ENCODE measurements around the gene CCDC106.

Gene CCDC106

DNA sequence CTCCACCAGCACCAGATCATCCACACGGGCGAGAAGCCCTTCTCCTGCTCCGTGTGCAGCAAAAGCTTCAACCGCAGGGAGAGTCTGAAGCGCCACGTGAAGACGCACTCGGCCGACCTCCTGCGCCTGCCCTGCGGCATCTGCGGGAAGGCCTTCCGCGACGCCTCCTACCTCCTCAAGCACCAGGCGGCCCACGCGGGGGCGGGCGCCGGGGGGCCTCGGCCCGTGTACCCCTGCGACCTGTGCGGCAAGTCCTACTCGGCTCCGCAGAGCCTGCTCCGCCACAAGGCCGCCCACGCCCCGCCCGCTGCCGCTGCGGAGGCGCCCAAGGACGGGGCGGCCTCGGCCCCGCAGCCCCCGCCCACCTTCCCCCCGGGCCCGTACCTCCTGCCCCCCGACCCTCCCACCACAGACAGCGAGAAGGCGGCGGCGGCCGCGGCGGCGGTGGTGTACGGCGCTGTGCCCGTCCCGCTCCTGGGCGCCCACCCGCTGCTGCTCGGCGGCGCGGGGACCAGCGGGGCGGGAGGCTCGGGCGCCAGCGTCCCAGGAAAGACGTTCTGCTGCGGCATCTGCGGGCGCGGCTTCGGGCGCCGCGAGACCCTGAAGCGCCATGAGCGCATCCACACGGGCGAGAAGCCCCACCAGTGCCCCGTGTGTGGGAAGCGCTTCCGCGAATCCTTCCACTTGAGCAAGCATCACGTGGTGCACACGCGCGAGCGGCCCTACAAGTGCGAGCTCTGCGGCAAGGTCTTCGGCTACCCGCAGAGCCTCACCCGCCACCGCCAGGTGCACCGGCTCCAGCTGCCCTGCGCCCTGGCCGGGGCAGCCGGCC, 33.1 kb upstream of the CCDC106 start:
- DNase-seq, result no peak

DNA sequence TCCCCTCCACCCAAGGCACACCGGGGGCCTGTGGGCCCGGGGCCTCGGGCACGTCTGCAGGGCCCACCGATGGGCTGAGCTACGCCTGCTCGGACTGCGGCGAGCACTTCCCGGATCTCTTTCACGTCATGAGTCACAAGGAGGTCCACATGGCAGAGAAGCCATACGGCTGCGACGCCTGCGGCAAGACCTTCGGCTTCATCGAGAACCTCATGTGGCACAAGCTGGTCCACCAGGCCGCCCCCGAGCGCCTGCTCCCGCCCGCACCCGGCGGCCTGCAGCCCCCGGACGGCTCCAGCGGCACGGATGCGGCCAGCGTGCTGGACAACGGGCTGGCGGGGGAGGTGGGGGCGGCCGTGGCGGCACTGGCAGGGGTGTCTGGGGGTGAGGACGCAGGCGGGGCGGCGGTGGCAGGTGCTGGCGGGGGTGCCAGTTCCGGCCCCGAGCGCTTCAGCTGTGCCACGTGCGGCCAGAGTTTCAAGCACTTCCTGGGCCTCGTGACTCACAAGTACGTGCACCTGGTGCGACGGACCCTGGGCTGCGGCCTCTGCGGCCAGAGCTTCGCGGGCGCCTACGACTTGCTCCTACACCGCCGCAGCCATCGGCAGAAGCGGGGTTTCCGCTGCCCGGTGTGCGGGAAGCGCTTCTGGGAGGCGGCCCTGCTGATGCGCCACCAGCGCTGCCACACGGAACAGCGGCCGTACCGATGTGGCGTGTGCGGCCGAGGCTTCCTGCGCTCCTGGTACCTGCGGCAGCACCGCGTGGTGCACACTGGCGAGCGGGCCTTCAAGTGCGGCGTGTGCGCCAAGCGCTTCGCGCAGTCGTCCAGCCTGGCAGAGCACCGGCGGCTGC, 32.2 kb upstream of the CCDC106 start:
- no peak for DNase-seq

GRCh38 chr19:55616395-55616875, 31.6 kb upstream of the CCDC106 start:
- DNase-seq, result no peak

- DNase-seq, result no peak
Measured at GRCh38 chr19:55617426-55617825, 30.6 kb upstream of the CCDC106 start.

DNA sequence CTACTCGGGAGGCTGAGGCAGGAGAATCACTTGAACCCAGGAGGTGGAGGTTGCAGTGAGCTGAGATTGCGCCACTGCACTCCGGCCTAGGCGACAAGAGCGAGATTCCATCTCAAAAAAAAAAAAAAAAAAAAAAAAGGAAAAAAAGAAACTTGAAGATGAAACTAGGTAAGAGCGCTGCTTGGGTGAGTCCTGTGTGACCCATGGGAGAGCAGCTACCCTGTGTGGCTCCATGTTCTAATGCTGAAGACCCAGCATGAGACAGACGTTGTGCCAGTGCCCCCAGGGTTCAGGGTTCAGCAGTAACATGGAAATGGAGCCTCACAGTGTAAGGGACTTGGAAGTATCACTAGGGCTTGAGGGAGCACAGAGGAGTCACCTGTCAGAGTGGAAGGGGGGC, 29.6 kb upstream of the CCDC106 start:
- DNase-seq, result no peak

- no peak for DNase-seq
Measured at GRCh38 chr19:55619286-55619685, 28.7 kb upstream of the CCDC106 start.

DNA sequence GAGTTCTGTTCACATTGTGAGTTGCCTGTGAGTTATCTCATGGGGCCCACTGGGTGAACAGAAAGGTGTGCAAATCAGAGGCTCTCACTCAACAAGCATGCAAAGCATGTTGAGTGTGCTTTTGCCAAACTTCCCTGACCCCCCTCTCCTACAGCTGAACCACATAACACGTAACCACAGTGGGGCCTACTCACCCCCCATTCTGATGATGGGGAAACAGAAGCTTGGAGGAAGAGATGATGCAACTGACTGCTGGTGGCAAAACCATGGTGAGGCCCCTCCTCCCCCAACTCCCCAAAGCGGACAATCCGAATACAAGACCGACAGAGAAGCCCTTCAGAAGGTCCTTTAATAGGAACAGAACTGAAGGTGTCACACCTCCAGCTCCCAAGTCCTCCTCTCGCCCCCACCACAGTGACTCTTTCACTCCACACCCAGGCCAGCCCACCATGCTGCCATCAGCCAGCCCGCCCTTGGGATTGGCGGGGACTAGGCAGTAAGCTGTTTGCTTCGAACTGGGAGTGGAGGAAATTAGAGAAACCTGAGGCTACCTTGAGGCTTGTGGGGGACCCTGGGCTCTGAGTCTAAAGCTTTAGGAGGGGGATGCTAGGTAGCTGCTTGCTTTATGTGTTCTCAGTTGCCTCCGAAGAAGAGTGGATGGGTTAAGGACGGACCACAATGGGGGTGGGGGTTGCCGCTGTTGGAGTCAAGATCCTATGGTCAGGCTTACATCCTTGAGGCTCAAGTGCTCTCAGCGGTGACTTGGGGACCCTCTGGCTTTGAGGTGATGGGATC, 27.4 kb upstream of the CCDC106 start:
- DNase-seq, result no peak

GRCh38 chr19:55621205-55621672, 26.8 kb upstream of the CCDC106 start:
- DNase-seq, result no peak

DNA sequence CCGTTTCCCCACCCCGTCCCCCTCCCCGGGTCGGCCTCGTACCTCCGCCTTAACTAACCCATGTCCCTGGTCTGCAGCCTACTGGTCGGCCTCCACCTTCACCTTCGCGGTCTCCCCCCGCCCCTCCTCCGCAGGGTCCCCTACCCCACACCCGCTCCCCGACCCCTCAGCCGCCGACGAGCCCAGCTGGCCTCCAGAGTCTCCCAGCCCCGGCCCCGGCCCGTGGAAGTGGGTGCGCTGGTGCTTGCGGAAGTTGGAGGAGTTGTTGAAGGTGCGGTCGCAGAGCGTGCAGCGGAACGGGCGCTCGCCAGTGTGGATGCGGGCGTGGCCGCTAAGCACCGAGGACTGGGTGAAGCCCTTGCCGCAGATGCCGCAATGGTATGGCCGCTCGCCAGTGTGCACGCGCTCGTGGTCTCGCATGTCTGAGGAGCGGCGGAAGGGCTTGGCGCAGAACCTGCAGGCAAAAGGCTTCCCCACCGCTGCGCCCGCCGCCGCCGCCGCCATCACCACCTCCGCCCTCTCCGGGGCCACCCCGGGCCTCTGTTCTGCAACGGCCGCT, 26.3 kb upstream of the CCDC106 start:
- DNase-seq, result no peak

GRCh38 chr19:55622242-55622969, 25.6 kb upstream of the CCDC106 start:
- DNase-seq, result no peak

DNA sequence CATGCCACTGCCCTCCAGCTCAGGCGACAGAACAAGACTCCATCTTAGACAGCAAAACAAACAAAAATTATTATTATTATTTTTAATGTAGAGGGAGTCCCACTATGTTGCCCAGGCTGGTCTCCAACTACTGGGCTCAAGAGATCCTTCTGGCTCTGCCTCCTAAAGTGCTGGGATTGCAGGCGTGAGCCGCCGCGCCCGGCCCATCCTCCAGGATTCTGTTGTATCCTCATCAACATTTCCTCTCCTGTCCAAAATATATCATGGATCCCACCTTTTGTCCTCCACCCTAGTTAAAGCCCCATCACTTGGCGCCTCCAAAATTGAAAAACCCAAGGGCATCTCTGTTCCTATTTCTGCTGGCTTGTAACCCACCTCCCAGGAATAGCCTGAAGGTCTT, 24.9 kb upstream of the CCDC106 start:
- no peak for DNase-seq

DNA sequence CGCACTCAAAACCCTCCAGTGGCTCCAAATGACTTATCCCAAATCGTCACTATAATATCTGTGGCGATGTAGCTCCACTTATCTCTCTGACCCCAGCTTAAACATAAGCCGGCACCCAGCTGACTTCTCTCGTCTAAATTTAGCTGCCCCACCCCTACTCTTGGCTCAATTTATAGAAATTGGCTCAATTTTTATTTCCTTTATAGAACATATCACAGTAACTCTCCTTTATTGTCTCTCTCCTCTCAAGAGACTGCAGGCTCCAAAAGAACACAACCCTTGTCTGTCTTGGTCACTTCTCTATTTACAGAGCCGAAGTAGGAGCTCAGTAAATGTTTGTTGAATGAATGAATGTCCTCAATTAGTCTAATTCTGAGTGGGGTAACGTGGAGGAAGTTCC, 24.5 kb upstream of the CCDC106 start:
- DNase-seq, result no peak

GRCh38 chr19:55624109-55625003, 23.7 kb upstream of the CCDC106 start, which contains the start of gene ZNF784:
ZNF784 (minus strand) TSS chr19:55624566; CDS start chr19:55624561, 5 bp downstream.
- DNase-seq, result peak; percentile 93

GRCh38 chr19:55625004-55625326, 23.0 kb upstream of the CCDC106 start:
- DNase-seq, result no peak

- DNase-seq, result no peak
Measured at GRCh38 chr19:55626350-55626749, 21.7 kb upstream of the CCDC106 start.

DNA sequence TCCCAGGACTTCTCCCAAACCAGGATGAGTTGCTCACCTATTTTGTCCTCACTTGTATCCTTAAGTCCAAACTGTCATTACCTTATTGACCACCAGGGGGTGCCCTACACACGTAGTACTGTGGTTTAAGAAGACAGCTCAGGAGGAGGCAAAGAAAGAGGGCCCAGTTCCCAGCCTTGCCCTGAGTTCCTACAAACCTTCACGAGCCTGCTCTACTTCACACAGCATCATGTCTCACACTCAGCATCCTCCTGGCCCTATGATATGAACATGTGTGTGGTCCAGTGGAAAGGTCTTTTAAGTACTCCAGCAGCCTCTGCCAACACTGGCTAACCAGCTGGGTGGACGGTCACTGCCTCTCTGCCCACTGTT, 15.6 kb upstream of the CCDC106 start:
- peak; percentile 64 for DNase-seq

GRCh38 chr19:55633861-55634260, 14.2 kb upstream of the CCDC106 start:
- no peak for DNase-seq

DNA sequence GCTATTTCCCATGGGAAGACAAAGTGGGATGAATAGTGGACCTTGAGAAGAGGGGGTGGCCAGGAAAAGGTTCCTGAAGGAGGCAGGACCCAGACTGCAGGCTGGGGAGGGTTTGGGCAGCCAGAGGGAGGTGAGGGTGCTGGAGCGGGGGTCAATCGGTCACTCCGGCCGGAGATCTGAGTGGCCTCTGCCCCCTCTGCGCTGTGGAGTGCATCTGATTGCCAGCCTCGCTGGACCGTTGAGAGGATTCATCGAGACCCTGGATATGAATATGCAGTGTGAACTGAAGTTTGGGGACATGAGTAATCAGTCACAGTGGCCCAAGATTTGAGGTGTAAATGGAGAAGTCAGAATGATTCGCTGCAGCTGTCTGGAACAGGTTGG, 12.7 kb upstream of the CCDC106 start:
- no peak for DNase-seq

DNA sequence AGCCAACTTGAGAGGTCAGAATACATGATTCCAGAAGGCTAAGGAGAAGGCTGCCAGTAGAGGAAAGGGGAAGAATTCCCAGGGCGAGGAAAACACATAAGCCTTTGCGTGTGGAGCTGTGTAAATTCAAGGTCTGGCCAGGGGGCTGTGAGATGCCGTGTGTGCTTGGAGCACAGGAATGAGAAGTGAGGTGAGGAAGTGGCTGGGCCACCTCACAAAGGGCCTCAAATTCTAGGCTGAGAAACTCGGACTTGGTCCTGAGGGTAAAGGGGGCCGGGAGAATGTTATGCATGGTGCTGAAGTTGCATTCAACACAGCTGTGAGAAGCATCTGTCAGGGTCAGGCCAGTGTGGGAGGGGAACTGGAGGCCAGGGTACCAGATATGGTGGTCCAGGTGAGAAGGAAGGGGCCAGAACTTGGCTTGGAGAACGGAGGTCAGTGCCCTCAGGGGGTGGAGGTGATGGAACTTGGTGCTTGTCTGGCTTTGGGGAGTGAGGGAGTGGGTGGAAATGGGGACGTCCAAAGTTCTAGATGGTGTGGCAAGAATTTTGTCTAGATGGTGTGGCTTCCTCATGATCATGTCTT, 12.1 kb upstream of the CCDC106 start:
- no peak for DNase-seq

- DNase-seq, result no peak
Measured at GRCh38 chr19:55636723-55637122, 11.3 kb upstream of the CCDC106 start.

- no peak for DNase-seq
Measured at GRCh38 chr19:55637534-55637933, 10.5 kb upstream of the CCDC106 start.

Data from NCI-H2171 (cell line).